GM13976 (cell line): Measurements from ENCODE around the gene REPS2.

Experiments
- DNase-seq: peaks from one replicate; pipeline ENCODE4 v3.0.0; 2012; ENCODE audit warnings: low spot score
- CTCF ChIP-seq: IDR thresholded peaks from 2 replicates; pipeline ENCODE4 v1.5.1; 2012; ENCODE audit warnings: borderline replicate concordance, mild to moderate bottlenecking; ENCODE audit not compliant: insufficient read depth; ENCODE audit errors: extremely low read depth, missing control alignments, control extremely low read depth
- in situ Hi-C: fragments of 300-500 bp; cut with MboI; formaldehyde crosslinking; loops from one replicate; pipeline ENCODE4 v1.12.0; 2022; ENCODE audit warnings: low sequenced_read_pairs, mixed read lengths, inconsistent platforms; ENCODE audit not compliant: unreplicated experiment

The REPS2 gene

GRCh38 chrX:17067534-17067933, 121.1 kb downstream of the REPS2 start:
- DNase-seq: no peak
- TF ChIP-seq CTCF: no peak
- in situ Hi-C loops: no loop called here

GRCh38 chrX:17072301-17072700, 125.8 kb downstream of the REPS2 start:
- TF ChIP-seq CTCF: no peak
- no peak for DNase-seq
- in situ Hi-C loops: no loop called here

GRCh38 chrX:17072721-17073230, 126.3 kb downstream of the REPS2 start:
- DNase-seq: no peak
- in situ Hi-C loops: no loop called here
- no peak for TF ChIP-seq CTCF

DNA sequence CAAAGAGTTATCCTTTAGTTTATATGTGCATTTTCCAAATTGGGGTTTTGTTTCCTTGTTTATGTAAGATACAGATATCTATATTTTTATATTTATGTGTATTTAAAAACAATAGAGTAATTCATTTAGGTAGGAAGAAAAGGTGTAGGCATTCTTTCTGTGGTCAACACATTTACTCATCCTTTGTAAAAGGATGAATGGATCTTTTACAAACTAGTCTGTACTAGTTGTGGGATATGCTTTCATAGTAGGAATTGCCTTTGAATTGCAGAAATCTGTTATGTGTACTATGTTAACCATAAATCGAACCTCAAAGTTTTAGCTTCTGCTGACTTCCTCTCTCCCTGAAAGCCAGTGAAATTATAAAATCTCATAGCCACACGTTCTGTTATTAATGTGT, 128.5 kb downstream of the REPS2 start:
- in situ Hi-C loops: no loop called here
- no peak for DNase-seq
- TF ChIP-seq CTCF: no peak

DNA sequence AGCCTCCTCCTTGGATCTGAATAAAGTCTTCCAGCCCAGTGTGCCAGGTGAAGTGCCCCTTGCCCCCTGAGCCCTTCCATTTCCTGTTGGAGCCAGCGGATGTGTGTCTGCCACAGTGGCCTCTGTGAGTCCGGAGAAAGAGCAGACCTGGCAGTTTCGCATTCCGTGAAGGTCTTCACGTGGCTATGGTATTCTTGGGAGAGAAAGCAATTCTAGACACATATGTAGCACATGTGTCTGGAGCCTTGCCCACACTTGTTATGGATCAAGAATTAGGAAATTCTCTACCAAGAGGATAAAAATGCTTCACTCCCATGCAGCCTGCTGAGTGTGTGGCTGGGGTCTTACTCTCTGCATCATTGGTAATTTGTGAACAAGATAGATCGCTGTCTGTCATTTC, 130.9 kb downstream of the REPS2 start:
- in situ Hi-C loops: no loop called here
- no peak for TF ChIP-seq CTCF
- DNase-seq: no peak

GRCh38 chrX:17078031-17078720, 131.7 kb downstream of the REPS2 start:
- DNase-seq: no peak
- TF ChIP-seq CTCF: no peak
- in situ Hi-C loops: no loop called here
